ENCODE results near the gene GTF2A1.

GTF2A1 gene

DNA sequence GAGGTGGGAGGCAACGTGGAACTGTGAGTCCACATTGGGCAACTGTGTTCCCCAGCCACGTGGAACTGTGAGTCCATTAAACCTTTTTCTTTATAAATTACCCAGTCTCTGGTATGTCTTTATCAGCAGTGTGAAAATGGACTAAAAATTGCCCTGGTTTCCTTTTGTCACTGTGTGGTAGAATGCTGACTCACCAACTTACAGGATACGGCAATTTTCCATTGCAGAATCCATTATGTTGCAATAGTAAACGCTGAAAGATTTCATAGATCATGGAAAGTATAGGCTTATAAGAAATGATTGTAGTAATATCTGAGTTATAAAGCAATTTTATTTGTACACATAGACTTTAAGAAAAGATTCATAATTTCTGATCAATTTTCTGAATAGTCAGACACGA lies 93.0 kb downstream of the GTF2A1 start:
- no peak for DNase-seq

DNA sequence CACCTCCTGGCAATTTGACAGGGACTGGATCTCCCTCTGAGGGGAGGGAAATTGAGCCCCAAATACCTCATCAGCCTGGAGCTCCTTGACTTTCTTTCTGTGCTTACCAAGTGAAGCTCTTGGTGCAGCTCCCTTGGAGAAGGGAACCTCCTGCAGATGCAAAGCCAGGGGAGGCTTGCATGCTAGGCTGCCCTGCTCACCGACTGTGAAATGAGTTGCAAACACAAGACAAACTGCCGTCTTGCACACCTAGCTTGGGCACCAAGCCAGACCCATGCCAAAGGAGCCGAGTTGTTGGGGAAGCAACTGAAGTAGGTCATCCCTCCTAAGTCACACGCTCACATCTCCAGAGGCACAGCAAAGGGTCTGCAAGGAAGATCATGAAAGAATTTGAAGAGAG lies 95.2 kb downstream of the GTF2A1 start:
- no peak for DNase-seq
